IPS-NIHi11 (cell line): Measurements from ENCODE around the gene RPS6KA2.

Source experiments
- DNase-seq: peaks from one replicate; pipeline ENCODE4 v3.0.0; 2012; ENCODE audit warnings: mixed read lengths, low spot score

The RPS6KA2 gene

GRCh38 chr6:166467436-166468000, 159.5 kb downstream of the RPS6KA2 start:
- no peak for DNase-seq

DNA sequence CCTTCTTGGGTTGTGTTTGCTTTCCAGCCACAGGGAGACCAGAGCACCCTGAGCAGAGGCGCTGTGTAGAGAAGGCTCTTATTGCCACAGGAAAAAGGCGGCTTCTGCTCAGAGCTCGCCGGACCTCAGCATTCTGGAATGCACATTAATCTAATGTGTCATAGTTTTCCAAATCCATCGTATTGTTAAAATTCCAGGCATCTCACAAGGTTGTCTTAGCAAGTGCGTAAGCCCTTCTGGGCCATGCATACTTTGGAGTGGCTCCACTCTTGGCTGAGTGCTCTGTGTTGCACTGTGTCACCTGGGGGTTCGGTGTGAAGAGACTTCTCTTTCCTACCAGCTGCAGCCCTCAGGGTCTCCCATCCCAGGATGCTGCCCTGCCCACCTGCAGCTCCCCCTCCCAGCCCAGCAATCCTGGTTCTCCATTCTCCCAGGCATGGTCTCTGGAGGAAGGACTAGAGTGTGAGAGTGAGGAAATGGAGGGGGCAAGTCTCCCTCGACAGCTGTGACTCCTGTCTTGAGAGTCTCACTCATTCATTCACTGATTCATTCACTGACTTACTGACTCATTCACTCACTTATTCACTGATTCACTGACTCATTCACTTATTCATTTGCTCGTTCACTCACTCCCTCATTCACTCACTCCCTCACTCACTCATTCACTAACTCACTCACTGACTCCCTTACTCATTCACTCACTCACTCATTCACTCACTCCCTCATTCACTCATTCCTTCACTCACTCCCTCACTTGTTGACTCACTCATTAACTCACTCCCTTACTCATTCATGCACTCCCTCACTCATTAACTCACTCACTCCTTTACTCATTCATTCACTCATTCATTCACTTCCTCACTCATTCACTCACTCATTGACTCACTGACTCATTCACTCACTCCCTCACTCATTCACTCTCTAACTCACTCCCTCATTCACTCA, 160.6 kb downstream of the RPS6KA2 start:
- DNase-seq: peak; percentile 53

- DNase-seq: no peak
Observed at GRCh38 chr6:166465671-166466087, 161.4 kb downstream of the RPS6KA2 start.

DNA sequence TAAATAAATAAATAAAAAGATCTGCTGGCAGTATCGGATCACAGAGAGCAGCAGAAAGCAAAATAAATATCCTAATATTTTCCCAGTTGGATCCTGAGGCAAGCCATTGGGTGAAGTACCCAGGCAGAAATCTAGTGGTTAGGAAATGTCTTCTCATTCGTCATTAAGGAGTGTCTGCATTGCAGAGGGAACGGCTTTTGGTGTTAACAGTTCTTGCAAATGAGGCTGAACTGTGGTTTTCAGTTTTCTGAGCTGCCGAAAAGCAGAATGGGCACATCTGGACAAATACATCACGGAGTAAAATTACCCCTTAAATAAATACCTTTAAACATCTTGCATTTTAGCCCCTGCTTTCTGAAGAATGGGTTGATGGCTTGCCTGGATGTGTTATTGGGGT, 162.1 kb downstream of the RPS6KA2 start:
- no peak for DNase-seq

DNA sequence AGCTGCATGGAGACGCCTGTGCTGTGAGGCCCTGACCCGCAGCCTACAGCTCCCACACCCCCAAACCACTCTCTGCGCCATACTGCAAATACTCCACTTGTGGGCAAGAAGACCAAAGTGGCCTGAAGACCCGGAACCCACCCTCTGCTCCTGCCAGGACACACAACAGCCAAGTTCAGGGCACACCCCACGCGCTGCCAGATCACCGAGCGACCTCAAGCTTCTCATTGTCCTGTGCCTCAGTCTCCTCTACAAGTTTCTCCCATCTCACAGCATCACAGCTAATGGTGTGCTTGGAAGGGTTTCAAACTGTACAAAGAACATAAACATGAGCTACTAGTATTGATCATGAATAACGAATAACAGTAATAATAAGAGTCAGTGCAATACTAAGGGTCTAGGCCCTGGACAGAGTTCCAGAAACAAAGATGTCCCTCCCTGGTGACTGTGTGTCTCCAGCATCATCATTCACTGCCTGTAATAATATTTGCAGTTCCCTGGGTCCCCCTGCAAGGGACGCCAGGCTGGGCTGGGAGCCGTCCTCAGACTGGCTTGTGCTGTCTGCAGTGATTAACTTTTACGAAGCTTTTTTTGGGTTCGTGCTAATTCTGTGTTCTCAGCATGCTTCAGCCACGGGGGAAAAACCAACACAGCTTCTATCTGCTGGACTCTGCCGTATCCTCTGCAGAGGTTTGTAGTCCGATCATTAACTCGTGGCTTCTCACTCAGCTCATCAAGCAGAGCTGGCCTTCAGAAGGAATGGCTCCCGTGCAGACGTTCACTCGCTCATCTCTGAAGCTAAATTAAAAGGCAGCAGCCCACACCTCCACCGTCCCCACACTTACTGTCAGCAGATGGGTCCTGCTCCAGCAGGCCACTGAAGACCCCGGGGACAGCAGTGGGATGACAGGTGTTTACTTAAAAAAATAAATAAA, 162.7 kb downstream of the RPS6KA2 start:
- no peak for DNase-seq

DNA sequence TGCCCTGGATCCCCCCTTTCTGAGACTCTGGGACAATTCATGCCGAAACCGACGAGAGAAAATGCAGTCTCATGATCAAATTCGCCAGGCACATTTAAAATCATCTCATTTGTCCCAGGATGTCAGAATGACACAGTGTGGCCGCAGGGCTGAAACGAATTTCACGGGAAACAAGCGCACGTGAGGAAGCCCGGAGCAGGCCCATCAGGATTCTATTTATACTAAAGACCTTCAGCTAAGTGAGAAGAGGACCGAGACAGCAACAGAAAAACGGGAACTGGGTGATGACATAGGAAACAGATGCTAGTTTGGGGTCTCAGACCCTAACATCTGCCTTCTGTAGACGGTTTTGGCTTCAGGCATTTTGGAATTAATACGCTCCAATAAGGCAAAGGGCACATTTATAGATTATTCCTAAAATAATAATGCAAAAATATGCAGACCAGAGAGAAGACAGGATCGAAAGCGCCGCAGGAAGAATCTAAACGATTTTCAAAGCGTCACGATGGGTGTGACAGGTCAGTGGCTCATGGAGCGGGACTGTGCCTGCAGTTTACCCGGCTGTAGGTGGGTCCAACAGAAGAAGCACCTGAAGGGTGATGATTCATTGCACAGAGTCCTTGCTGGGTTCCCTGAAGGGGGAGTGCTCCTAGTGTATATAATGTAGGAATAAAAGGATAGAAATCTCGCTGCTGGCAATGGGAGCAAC, 163.5 kb downstream of the RPS6KA2 start:
- DNase-seq: no peak

- DNase-seq: no peak
Observed at GRCh38 chr6:166462461-166463135, 164.5 kb downstream of the RPS6KA2 start.

- no peak for DNase-seq
Observed at GRCh38 chr6:166461821-166462460, 165.1 kb downstream of the RPS6KA2 start.

DNA sequence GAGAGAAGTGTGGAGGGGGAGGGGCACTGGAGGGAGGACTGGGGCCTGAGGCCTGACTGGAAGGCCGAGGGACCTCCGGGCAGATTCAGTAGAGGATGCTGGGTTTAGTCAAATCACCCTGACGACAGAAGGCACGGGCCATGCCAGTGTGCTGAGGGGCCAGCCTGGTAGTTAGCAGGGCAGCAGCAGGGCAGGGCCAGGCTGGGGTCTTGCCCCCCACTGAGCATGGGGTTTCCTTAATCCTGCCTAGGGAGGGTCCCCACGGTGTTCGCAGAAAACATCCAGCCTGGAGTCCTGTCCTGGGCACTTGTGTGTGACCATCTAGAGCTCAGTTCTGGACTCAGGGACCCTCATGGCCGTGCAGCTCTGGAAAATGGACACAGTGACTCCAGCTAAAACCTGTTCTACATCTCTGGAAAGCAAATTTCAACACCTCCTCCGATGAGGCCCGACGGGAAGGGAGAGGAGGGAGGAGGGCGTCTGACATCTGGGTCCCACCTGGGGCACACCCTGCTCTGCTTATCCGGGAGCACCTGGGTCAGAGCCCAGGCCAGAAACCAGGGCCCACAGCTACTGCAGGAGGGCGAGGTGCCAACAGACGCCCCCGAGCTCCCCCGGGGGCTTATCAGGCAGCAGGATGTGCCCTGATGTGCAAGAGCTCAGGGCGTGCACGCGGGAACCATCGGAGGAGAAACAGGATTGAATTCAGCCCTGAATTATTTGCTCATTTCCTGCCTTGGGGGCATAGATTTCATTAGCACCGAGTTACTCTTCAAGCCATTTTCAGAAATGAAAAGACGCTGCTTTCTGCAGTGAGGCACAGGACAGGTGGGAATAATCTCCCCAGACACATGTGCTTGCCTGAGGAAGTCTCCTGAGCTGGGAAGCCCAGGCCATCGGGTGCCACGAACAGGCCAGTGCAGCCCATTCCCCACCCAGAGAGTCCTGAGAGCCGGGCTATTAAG, 166.3 kb downstream of the RPS6KA2 start:
- no peak for DNase-seq

DNA sequence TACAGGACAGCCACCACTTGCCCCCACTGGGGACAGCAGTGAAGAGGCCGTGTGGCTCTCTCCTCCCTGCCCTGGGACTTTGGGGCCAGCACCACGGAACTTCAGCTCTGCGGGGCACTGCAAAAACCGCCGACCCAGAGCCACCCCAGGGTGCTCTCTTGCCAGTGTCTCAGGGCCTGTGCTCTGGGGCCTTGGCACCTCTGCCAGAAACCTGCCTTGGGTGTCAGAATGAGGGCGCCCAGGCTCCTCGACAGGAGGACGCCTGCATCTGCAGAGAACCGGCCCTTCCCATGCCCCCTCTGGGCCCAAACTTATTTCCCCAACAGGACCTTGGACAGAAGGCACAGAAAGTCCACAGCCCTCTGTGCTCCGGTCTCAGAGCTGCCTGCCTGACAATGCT, 167.1 kb downstream of the RPS6KA2 start:
- no peak for DNase-seq

DNA sequence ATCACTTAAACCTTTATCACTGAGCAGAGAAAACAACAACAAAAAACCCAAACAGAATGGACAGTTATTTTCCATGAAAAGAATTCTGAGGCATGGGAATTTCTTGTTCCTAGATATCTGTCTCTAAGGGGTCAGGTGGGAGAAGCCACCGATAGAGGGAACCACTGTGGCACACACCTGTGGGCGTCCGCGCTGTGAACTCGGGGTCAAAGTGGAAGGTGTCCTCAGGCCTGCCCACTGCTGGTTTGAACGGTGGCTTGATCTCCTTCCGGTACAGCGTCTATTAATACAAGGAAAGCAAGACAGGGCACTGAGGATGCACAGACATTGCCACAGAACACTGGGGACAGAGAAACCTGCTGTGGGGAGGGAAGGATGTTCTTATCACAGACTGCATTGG, 167.8 kb downstream of the RPS6KA2 start:
- no peak for DNase-seq

- peak; percentile 55 for DNase-seq
Observed at GRCh38 chr6:166456395-166457156, 170.5 kb downstream of the RPS6KA2 start.

DNA sequence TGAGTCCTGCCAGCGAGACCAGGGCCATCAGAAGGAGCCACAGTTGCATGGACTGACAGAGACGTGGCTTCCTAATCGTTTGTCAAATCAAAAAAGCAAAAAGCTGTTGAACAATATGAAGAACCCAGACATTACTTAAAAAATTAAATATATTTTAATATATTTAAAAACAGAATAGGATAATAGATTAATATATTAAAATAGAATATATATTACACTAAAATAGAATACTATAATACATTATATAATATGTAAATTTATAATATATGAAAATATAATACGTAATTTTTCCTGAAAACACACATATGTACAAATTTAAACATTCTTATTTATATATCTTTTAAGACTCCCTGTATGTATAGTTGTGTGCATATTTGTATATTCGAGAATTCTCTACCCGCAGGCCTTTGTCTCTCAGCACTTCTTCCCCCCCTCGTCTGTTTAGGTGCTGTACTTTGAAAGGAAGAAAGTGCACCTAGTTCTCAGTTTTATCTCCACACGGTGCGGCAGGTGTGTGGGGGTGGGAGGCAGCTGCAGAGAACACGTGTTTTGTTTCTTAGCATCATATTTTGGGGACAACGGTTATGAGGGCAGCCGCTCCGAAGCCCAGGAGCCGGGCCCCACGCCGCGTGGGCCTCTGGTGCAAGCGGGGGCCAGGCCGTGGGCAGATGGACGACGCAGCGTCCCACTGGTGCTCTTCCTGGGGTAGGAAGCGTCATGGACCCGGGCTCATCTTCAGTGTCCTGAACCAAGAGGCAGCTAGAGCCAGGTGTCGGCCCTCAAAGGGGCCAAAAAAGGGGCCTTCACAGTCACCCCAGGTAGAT, 172.1 kb downstream of the RPS6KA2 start:
- no peak for DNase-seq

DNA sequence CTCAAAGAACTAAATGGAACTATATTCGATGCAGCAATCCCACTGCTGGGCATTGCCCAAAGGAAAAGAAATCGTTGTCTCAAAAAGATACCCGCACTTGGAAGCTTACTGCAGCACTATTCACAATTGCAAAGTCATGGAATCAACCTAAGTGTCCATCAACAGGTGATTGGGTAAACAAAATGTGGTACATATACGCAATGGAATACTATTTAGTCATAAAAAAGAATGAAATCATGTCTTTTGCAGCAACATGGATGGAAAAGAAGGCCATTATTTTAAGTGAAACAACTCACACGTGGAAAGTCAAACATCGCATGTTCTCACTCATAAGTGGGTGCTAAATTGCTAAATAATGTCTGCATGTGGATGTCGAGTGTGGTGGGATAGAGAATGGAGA, 173.4 kb downstream of the RPS6KA2 start:
- no peak for DNase-seq

DNA sequence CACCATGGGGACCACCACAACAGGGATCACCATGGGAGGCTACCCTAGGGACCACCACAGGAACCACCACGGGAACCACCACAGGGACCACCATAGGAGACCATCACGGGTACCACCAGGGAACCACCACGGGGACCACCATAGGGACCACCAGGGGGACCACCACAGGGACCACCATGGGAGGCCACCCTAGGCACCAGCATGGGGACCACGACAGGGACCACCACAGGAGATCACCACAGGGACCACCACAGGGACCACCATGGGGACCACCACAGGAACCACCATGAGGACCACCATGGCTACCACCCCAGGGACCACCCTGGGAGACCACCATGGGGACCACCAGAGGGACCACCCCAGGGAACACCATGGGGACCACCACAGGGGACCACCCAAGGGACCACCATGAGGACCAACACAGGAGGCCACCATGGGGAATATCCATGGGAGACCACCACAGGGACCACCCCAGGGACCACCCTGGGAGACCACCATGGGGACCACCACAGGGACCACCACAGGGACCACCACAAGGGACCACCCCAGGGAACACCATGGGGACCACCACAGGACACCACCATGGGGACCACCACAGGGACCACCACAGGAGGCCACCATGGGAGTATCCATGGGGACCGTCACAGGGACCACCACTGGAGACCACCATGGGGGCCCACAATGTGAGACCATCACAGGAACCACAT, 176.7 kb downstream of the RPS6KA2 start:
- DNase-seq: no peak

GRCh38 chr6:166449641-166450040, 177.4 kb downstream of the RPS6KA2 start:
- DNase-seq: no peak

GRCh38 chr6:166449036-166449435, 178.0 kb downstream of the RPS6KA2 start:
- no peak for DNase-seq
